Renal cortex interstitium (tissue), 11 donors: ENCODE data around the gene RGL3. TPM values are rescaled to one million over a fixed set of nuclear protein-coding genes. Genes with fewer than 3 reads are reported as not detected.
A peak's percentile ranks its signal among the peaks of the same experiment; 100 is the strongest.
"Not testable (repeated sequence)": the region's sequence is repeated elsewhere in the genome, so short reads cannot be mapped to it uniquely, and the experiment has no call there.

Source experiments
- DNase-seq, 11 donors: peaks; one replicate each; pipeline ENCODE4 v3.0.0-alpha.2; 2013; ENCODE audit warnings: low read depth in 9 of 11, low spot score in 4 of 11; ENCODE audit errors: extremely low read depth in 1 of 11
- polyA plus RNA-seq, 3 donors: library from polyadenylated mRNA; unstranded; fragments of 120-200 nt; gene quantifications; one replicate each; pipeline ENCODE4 v1.2.1, GENCODE V29; 2013; ENCODE audit not compliant: insufficient read length in 3 of 3

Gene RGL3
- polyA plus RNA-seq, 3 donors: 62.2 to 151 (median 76.9) TPM

GRCh38 chr19:11452620-11453310, 33.7 kb upstream of the RGL3 start:
- no peak for DNase-seq

GRCh38 chr19:11451871-11452619, 32.9 kb upstream of the RGL3 start:
- DNase-seq: no peak

GRCh38 chr19:11451327-11451870, 32.3 kb upstream of the RGL3 start:
- DNase-seq: no peak

- no peak for DNase-seq
These were observed 31.6 kb upstream of the RGL3 start for GRCh38 chr19:11450570-11451326.

- no peak for DNase-seq
These were observed 29.9 kb upstream of the RGL3 start for GRCh38 chr19:11448923-11449554.

DNA sequence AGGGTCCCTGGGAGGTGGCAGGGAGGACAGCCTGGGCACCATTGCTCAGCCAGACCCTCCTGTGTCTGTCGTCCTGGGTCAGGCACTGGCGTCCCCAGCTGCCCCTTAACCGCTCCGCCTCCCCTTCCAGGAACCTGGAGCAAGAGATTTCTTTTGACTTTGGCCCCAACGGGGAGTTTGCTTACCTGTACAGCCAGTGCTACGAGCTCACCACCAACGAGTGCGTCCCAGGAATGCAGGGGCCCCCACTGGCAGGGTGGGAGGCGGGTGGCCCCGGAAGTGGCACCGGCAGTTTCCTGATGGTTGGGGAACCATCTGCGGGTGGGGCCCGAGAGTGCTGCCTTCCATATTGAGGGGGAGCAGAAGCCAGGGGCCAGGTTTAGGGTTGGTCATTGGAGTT, 29.3 kb upstream of the RGL3 start:
- DNase-seq: no peak

- DNase-seq: no peak
These were observed 28.5 kb upstream of the RGL3 start for GRCh38 chr19:11447347-11448262.

- no peak for DNase-seq
These were observed 27.7 kb upstream of the RGL3 start for GRCh38 chr19:11446652-11447301.

DNA sequence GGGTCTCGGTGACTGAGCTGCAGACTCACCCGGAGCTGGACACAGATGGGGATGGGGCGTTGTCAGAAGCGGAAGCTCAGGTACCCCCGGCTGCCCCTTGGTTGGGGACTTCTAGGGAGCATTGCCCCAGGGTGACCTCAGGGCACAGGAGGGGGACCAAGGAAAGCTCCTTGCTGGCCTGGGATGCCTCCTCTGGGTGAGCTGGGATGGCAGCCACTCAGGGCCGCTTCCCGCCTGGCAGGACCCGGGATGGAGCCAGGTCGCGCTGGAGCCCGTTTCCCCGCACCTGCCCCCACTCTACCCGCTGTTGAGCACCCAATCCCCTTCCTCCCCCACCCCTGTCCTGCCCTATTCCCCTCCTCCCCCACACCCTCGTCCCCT, 27.1 kb upstream of the RGL3 start:
- no peak for DNase-seq

GRCh38 chr19:11445141-11445540, 26.0 kb upstream of the RGL3 start:
- DNase-seq: no peak

- no peak for DNase-seq
These were observed 24.9 kb upstream of the RGL3 start for GRCh38 chr19:11444059-11444458.

- DNase-seq: no peak
These were observed 18.8 kb upstream of the RGL3 start for GRCh38 chr19:11437955-11438354.

DNA sequence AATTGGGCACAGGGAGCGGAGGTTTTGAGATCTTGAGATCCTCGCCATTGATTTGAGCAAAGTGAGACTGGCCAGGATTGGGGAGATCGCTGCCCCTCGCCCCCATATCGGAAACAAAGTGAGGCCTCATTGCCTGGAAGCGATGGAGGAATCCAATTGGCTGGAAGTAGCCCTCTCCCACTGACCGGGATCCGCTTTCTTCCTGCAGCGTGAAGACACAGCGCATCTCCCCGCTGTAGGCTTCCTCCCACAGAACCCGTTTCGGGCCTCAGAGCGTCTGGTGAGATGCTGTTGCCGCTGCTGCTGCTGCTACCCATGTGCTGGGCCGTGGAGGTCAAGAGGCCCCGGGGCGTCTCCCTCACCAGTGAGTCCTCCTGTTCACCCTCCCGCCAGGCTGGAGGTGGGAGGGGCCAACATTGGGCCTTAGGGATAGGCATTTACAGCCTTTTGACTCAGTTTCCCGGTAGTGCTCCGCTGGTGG, 16.8 kb upstream of the RGL3 start:
- DNase-seq: no peak

DNA sequence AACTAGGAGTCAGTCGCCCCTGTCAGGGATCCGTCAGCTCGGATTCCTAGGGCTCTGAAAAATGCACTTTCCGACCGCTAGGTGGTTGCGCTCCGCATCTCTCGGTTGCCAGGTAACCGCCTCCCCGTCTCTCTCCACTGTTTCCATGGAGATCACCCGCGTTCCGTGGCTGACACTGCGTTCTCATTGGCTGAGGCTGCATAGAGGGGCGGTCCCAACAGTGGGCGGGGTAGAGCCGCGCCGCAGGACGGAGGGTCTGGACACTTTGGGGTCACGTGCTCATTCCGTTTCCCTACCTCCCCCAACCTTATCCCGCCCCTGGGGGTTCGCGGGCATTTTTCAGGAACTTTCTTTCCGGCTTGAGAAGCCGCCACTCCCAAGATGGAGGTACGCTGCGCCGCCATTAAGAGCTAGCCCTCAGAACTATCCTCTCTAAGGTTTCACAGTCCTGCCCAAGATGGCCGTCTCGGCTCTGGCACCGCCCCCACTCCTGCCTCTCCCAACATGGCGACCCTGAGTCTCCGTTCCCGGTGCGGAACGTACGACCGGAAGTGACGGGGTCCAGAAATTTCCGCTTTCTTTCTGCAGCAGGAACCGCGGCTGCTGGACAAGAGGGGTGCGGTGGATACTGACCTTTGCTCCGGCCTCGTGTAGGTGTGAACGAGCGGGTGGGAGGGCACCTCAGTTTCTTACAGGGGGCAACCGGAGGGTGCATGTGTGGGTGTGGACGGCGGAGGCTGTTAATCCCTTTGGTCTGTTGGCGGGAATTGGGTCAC, 16.1 kb upstream of the RGL3 start, which contains the start of the genes ODAD3 and PRKCSH:
TSS of gene ODAD3 (minus strand) at position 65 of the 776 bp plus-strand sequence. CDS start 105 bp downstream, outside the sequence.
TSS of gene PRKCSH (plus strand) at position 579 of the 776 bp plus-strand sequence. CDS start 483 bp downstream, outside the sequence.
- peak; percentile 99 to 100 (median 100) for DNase-seq

- DNase-seq: no peak
These were observed 15.6 kb upstream of the RGL3 start for GRCh38 chr19:11434703-11435056.

DNA sequence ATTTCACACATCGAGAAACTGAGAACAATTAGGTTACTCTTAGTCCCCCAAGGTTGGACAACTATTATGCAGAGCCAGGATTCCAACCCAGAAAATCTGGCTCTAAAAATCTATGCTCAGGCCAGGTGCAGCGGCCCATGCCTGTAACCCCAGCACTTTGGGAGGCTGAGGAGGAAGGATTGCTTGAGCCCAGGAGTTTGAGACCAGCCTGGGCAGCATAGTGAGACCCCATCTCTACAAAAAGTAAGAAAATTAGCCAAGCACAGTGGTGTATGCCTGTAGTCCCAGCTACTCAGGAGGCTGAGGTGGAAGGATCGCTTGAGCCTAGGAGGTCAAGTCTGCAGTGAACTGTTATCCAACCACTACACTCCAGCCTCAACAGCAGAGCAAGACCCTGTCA, 14.4 kb upstream of the RGL3 start:
- DNase-seq: not testable (repeated sequence)

GRCh38 chr19:11426656-11427055, 7.5 kb upstream of the RGL3 start:
- DNase-seq: no peak
